GM18907 (cell line): ENCODE data around the gene MED8.
"Not testable (repeated sequence)": the region's sequence is repeated elsewhere in the genome, so short reads cannot be mapped to it uniquely, and the experiment has no call there.

Source experiments
- ATAC-seq: cut with Tn5 transposase; IDR thresholded peaks from one replicate; pipeline ENCODE4 v1.9.1; 2021; ENCODE audit warnings: mild to moderate bottlenecking, moderate library complexity; ENCODE audit not compliant: unreplicated experiment

MED8 gene

GRCh38 chr1:43386676-43387075 lies 2.9 kb downstream of the MED8 start:
- no peak for ATAC-seq

GRCh38 chr1:43383449-43383848 lies 6.2 kb downstream of the MED8 start:
- ATAC-seq = no peak

- ATAC-seq = no peak
These were observed 7.4 kb downstream of the MED8 start for GRCh38 chr1:43382027-43382779.

- ATAC-seq = no peak
These were observed 8.0 kb downstream of the MED8 start for GRCh38 chr1:43381612-43382011.

GRCh38 chr1:43379476-43379875 lies 10.1 kb downstream of the MED8 start:
- ATAC-seq = no peak

- no peak for ATAC-seq
These were observed 11.8 kb downstream of the MED8 start for GRCh38 chr1:43377831-43378230.

GRCh38 chr1:43376723-43377235 lies 12.8 kb downstream of the MED8 start:
- no peak for ATAC-seq

- ATAC-seq = no peak
These were observed 16.3 kb downstream of the MED8 start for GRCh38 chr1:43373066-43373940.

GRCh38 chr1:43372172-43372571 lies 17.4 kb downstream of the MED8 start:
- ATAC-seq = no peak

- ATAC-seq = no peak
These were observed 19.0 kb downstream of the MED8 start for GRCh38 chr1:43370564-43370963.

GRCh38 chr1:43369779-43370178 lies 19.8 kb downstream of the MED8 start:
- not testable (repeated sequence) for ATAC-seq

- no peak for ATAC-seq
These were observed 21.0 kb downstream of the MED8 start for GRCh38 chr1:43368646-43369020.

GRCh38 chr1:43367904-43368645 lies 21.5 kb downstream of the MED8 start, which contains the start of gene ELOVL1:
Gene ELOVL1, minus strand, starts transcription at chr1:43368011. Its CDS starts 2,402 bp downstream, at chr1:43365609.
- peak; percentile 72 for ATAC-seq

- ATAC-seq = peak; percentile 50
These were observed 22.3 kb downstream of the MED8 start for GRCh38 chr1:43367026-43367903.

- no peak for ATAC-seq
These were observed 23.0 kb downstream of the MED8 start for GRCh38 chr1:43366601-43367025.

- ATAC-seq = no peak
These were observed 23.4 kb downstream of the MED8 start for GRCh38 chr1:43366179-43366578.

GRCh38 chr1:43365678-43366077 lies 23.9 kb downstream of the MED8 start:
- ATAC-seq = no peak

GRCh38 chr1:43363935-43364525 lies 25.6 kb downstream of the MED8 start:
- ATAC-seq = no peak

- ATAC-seq = no peak
These were observed 26.2 kb downstream of the MED8 start for GRCh38 chr1:43363283-43363934.
